K562 (cell line): ENCODE measurements around the gene LSM11. TPM values are rescaled to one million over a fixed set of nuclear protein-coding genes. Genes with fewer than 3 reads are reported as not detected.

Source experiments
- CREM ChIP-seq: IDR thresholded peaks from 2 replicates; pipeline ENCODE4 v1.6.1; 2014; ENCODE audit warnings: antibody characterized with exemption, low read depth
- EP300 ChIP-seq: IDR thresholded peaks from 2 replicates; pipeline ENCODE4 v1.6.1; 2012; ENCODE audit warnings: low read length, improper control_type of control experiment
- FOXJ3 ChIP-seq: sonication (generic); formaldehyde crosslinking; IDR thresholded peaks from 2 replicates; pipeline ENCODE4 v1.4.0; 2020; ENCODE audit warnings: mild to moderate bottlenecking, missing genetic modification reagents
- GABPB2 ChIP-seq: fragments of 250-450 bp; sonication (Bioruptor Pico); conservative IDR thresholded peaks from 2 replicates; pipeline ENCODE4 v1.5.1; 2021; ENCODE audit warnings: mild to moderate bottlenecking
- HDAC3 ChIP-seq: fragments of 450-650 bp; IDR thresholded peaks from 2 replicates; pipeline ENCODE4 v1.6.1; 2018; ENCODE audit warnings: borderline replicate concordance, mild to moderate bottlenecking, moderate library complexity; ENCODE audit not compliant: partially characterized antibody
- NCOA6 ChIP-seq: fragments of 450-650 bp; IDR thresholded peaks from 2 replicates; pipeline ENCODE4 v1.6.1; 2017; ENCODE audit warnings: mild to moderate bottlenecking
- NEUROD1 ChIP-seq: fragments of 150-350 bp; IDR thresholded peaks from 2 replicates; pipeline ENCODE4 v1.6.1; 2014; ENCODE audit warnings: borderline replicate concordance, low read length, low read depth; ENCODE audit not compliant: partially characterized antibody
- NFIC ChIP-seq: fragments of 450-650 bp; IDR thresholded peaks from 2 replicates; pipeline ENCODE4 v1.6.1; 2017; ENCODE audit warnings: mild to moderate bottlenecking, inconsistent platforms
- POLR2H ChIP-seq: IDR thresholded peaks from 2 replicates; pipeline ENCODE4 v1.6.1; 2016; ENCODE audit warnings: missing genetic modification characterization, low read depth, mild to moderate bottlenecking, control low read depth, missing compliant biosample characterization, moderate library complexity
- RBM25 ChIP-seq: fragments of 200-400 bp; formaldehyde crosslinking; IDR thresholded peaks from 2 replicates; pipeline ENCODE4 v1.6.1; 2018; ENCODE audit warnings: low read length, low read depth, moderate library complexity; ENCODE audit not compliant: severe bottlenecking
- SMARCE1 ChIP-seq: fragments of 450-650 bp; IDR thresholded peaks from 2 replicates; pipeline ENCODE4 v1.7.1; 2016; ENCODE audit warnings: mild to moderate bottlenecking
- SREBF1 ChIP-seq: fragments of 150-350 bp; IDR thresholded peaks from 2 replicates; pipeline ENCODE4 v1.6.1; 2014; ENCODE audit warnings: antibody characterized with exemption, low read depth, low read length, borderline replicate concordance
- TCF3 ChIP-seq: sonication (generic); formaldehyde crosslinking; IDR thresholded peaks from 2 replicates; pipeline ENCODE4 v1.4.0; 2020; ENCODE audit warnings: mild to moderate bottlenecking, missing genetic modification reagents
- ZKSCAN8 ChIP-seq: fragments of 200-800 bp; sonication (Bioruptor generic); IDR thresholded peaks from 2 replicates; pipeline ENCODE4 v1.6.1; 2016; ENCODE audit warnings: missing genetic modification characterization, missing compliant biosample characterization
- polyA plus RNA-seq, 8 experiments: library from polyadenylated mRNA; depleted of rRNA in 4 of 8; stranded (reverse) in 5 of 8; unstranded in 3 of 8; fragments of >200 nt; fragmentation: Nextera tagmentation in 2 of 8; fragmentation: Illumina TruSeq in 1 of 8; extraction: Ambion mirVana in 2 of 8; extraction: Trizol in 1 of 8; gene quantifications; 2 replicates each; pipeline versions ENCODE4 v1.2.1 to v1.2.3, GENCODE V29; 2011 to 2014; ENCODE audit warnings: inconsistent platforms in 1 of 8, missing spikeins in 1 of 8
- total RNA-seq, 7 experiments: library from RNA; depleted of rRNA in 6 of 7; stranded (reverse); fragments of >200 nt in 6 of 7; fragmentation: Illumina TruSeq in 2 of 7; extraction: Trizol in 2 of 7; gene quantifications; 2 replicates each; pipeline versions ENCODE4 v1.2.1 to v1.2.3, GENCODE V29; 2011 to 2021; ENCODE audit warnings: low replicate concordance in 1 of 7
- TF ChIP-seq, protein P1 (sequence below), 2 experiments: fragments of 450-650 bp; IDR thresholded peaks; 2 replicates each; pipeline ENCODE4 v1.6.1; 2018; ENCODE audit warnings: mild to moderate bottlenecking in 2 of 2, low read depth in 1 of 2; ENCODE audit not compliant: partially characterized antibody in 2 of 2
- TF ChIP-seq, protein P2 (sequence below): fragments of 450-650 bp; IDR thresholded peaks from 2 replicates; pipeline ENCODE4 v1.6.1; 2016; ENCODE audit warnings: low read depth, mild to moderate bottlenecking, moderate library complexity
- TF ChIP-seq, protein P3 (sequence below): sonication (generic); formaldehyde crosslinking; IDR thresholded peaks from 2 replicates; pipeline ENCODE4 v1.8.0; 2022; ENCODE audit warnings: mild to moderate bottlenecking, missing genetic modification reagents
- TF ChIP-seq, protein P4 (sequence below): sonication (generic); formaldehyde crosslinking; IDR thresholded peaks from 2 replicates; pipeline ENCODE4 v1.8.0; 2023; ENCODE audit warnings: mild to moderate bottlenecking, missing genetic modification reagents

Gene LSM11
- total and polyA plus RNA-seq, 9 of the 15 experiments (the other 6 are each of a cell fraction or from before 2014, with no cell fraction given): 1.8 to 9.4 (median 4.7) TPM

DNA sequence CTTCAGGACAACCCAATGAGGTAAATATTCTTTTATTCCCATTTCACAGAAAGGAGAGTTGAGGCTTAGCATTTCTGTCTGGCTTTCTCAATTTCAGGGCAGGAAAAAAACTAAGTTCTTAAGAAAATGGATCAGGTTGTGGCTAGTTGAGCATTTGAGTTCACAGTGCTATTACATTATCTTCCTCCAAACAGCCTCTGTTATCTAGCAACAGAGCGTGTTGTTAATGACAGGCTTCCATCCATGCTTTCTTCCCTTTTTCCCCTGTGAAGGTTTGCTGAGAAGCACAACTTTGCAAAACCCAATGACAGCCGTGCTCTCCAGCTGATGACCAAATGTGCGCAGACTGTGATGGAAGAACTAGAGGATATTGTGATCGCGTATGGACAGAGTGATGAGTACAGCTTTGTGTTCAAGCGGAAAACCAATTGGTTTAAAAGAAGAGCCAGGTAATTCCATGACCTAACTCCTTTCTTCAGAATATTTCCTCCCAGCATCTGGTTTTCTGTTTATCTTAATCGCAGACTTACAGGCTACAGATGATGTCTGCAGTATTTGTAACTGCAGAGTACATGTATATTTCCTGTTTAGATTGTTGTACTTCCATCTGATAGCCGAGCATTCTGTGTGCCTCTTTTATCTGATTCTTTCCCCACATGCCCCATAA, 10.8 kb upstream of the LSM11 start (continued):
- TF ChIP-seq EP300 (peak; percentile 41; the same call in 1 of the 2 replicates), SMARCE1 (0 out of 2 replicates have a peak, but pooled peaks have one; percentile 11), FOXJ3 (CRISPR knock-in tag) (peak; percentile 70), NCOA6 (0 out of 2 replicates have a peak, but pooled peaks have one; percentile 12), GABPB2 (CRISPR knock-in tag) (no peak), RBM25 (peak; percentile 98), HDAC3 (no peak), CREM (peak; percentile 35; the same call in 1 of the 2 replicates), POLR2H (tag) (no peak), NEUROD1 (no peak), NFIC (peak; percentile 36), ZKSCAN8 (CRISPR knock-in tag) (peak; percentile 70), SREBF1 (no peak), TCF3 (CRISPR knock-in tag) (peak; percentile 90)
- TF ChIP-seq, protein P1, sequence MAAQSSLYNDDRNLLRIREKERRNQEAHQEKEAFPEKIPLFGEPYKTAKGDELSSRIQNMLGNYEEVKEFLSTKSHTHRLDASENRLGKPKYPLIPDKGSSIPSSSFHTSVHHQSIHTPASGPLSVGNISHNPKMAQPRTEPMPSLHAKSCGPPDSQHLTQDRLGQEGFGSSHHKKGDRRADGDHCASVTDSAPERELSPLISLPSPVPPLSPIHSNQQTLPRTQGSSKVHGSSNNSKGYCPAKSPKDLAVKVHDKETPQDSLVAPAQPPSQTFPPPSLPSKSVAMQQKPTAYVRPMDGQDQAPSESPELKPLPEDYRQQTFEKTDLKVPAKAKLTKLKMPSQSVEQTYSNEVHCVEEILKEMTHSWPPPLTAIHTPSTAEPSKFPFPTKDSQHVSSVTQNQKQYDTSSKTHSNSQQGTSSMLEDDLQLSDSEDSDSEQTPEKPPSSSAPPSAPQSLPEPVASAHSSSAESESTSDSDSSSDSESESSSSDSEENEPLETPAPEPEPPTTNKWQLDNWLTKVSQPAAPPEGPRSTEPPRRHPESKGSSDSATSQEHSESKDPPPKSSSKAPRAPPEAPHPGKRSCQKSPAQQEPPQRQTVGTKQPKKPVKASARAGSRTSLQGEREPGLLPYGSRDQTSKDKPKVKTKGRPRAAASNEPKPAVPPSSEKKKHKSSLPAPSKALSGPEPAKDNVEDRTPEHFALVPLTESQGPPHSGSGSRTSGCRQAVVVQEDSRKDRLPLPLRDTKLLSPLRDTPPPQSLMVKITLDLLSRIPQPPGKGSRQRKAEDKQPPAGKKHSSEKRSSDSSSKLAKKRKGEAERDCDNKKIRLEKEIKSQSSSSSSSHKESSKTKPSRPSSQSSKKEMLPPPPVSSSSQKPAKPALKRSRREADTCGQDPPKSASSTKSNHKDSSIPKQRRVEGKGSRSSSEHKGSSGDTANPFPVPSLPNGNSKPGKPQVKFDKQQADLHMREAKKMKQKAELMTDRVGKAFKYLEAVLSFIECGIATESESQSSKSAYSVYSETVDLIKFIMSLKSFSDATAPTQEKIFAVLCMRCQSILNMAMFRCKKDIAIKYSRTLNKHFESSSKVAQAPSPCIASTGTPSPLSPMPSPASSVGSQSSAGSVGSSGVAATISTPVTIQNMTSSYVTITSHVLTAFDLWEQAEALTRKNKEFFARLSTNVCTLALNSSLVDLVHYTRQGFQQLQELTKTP (IDR thresholded peaks at IDR 0.05; ENCODE audit: low read depth in 1 of 2, partially characterized antibody in 2 of 2): no peak
- TF ChIP-seq, protein P2, sequence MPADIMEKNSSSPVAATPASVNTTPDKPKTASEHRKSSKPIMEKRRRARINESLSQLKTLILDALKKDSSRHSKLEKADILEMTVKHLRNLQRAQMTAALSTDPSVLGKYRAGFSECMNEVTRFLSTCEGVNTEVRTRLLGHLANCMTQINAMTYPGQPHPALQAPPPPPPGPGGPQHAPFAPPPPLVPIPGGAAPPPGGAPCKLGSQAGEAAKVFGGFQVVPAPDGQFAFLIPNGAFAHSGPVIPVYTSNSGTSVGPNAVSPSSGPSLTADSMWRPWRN: no peak
- TF ChIP-seq, protein P3, sequence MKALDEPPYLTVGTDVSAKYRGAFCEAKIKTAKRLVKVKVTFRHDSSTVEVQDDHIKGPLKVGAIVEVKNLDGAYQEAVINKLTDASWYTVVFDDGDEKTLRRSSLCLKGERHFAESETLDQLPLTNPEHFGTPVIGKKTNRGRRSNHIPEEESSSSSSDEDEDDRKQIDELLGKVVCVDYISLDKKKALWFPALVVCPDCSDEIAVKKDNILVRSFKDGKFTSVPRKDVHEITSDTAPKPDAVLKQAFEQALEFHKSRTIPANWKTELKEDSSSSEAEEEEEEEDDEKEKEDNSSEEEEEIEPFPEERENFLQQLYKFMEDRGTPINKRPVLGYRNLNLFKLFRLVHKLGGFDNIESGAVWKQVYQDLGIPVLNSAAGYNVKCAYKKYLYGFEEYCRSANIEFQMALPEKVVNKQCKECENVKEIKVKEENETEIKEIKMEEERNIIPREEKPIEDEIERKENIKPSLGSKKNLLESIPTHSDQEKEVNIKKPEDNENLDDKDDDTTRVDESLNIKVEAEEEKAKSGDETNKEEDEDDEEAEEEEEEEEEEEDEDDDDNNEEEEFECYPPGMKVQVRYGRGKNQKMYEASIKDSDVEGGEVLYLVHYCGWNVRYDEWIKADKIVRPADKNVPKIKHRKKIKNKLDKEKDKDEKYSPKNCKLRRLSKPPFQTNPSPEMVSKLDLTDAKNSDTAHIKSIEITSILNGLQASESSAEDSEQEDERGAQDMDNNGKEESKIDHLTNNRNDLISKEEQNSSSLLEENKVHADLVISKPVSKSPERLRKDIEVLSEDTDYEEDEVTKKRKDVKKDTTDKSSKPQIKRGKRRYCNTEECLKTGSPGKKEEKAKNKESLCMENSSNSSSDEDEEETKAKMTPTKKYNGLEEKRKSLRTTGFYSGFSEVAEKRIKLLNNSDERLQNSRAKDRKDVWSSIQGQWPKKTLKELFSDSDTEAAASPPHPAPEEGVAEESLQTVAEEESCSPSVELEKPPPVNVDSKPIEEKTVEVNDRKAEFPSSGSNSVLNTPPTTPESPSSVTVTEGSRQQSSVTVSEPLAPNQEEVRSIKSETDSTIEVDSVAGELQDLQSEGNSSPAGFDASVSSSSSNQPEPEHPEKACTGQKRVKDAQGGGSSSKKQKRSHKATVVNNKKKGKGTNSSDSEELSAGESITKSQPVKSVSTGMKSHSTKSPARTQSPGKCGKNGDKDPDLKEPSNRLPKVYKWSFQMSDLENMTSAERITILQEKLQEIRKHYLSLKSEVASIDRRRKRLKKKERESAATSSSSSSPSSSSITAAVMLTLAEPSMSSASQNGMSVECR (CRISPR knock-in tag): 0 out of 2 replicates have a peak, but pooled peaks have one; percentile 35
- TF ChIP-seq, protein P4, sequence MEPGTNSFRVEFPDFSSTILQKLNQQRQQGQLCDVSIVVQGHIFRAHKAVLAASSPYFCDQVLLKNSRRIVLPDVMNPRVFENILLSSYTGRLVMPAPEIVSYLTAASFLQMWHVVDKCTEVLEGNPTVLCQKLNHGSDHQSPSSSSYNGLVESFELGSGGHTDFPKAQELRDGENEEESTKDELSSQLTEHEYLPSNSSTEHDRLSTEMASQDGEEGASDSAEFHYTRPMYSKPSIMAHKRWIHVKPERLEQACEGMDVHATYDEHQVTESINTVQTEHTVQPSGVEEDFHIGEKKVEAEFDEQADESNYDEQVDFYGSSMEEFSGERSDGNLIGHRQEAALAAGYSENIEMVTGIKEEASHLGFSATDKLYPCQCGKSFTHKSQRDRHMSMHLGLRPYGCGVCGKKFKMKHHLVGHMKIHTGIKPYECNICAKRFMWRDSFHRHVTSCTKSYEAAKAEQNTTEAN (CRISPR knock-in tag): no peak
- TF ChIP-seq, all 486 proteins: peak for 60
